ENCODE measurements around the gene PPP1R1A.

PPP1R1A gene, protein sequence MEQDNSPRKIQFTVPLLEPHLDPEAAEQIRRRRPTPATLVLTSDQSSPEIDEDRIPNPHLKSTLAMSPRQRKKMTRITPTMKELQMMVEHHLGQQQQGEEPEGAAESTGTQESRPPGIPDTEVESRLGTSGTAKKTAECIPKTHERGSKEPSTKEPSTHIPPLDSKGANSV

DNA sequence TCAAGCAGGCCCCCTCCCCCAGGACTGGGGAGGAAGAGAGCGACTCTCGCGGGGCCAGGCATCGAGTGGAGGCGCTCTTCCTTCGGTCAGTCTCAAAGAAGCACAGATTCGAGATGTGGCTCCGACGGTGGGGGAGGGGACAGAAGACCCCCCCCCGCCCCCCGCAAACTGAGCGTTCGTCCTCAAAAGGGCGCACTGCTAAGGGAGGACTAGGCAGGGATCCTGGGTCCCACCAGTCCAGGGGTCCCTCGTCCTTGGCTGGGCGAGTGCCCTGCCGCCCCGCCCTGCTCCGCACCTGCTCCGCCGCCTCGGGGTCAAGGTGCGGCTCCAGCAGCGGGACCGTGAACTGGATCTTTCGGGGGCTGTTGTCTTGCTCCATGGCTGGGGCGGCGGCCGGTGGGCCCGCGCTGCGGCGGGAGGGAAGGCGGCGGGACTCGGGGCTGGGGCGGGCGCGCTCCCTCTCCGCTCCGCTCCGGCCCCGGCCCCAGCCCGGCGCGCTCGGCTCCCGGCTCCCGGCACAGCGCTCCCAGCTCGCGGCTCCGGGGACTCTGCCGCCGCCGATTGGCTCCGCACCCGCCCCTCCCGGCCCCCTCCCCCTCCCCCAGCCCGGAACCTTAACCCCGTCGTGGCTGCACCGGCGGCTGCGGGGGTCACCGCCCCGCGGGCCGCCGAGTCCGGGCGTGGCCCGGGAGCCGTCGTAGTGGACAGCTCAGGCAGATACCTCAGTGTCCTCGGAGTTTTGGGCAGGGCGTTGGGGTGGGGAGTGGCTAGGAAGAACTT lies at the start of gene PPP1R1A:
Gene PPP1R1A (minus strand): TSS at position 550 of the 780 bp plus-strand sequence. CDS start 171 bp downstream, at position 379.
- H3K36me3 Mint-ChIP-seq (ENCODE audit: low read depth) = no peaks in the 10 kb centered on the region
- H3K9me3 Mint-ChIP-seq = no peaks in the 10 kb centered on the region
- H3K4me1 Mint-ChIP-seq (ENCODE audit: low read depth) = no peaks in the 10 kb centered on the region
- no peak within 1 kb of the TSS for H3K27ac Mint-ChIP-seq
- peaks cover 54% of the 10 kb centered on the region for H3K27me3 Mint-ChIP-seq
- peak within 1 kb of the TSS; percentile 38 for H3K4me3 Mint-ChIP-seq

- Mint-ChIP-seq H3K4me3 (no peak within 1 kb of the TSS), H3K36me3 (ENCODE audit: low read depth) (no peaks in the 10 kb centered on the region), H3K27ac (no peak within 1 kb of the TSS), H3K4me1 (ENCODE audit: low read depth) (peaks cover 12% of the 10 kb centered on the region), H3K9me3 (no peaks in the 10 kb centered on the region), H3K27me3 (peaks cover 22% of the 10 kb centered on the region)
These were observed 46.3 kb upstream of the PPP1R1A start, which contains the start of gene LACRT for GRCh38 chr12:54634795-54635194. Gene LACRT, minus strand, starts transcription at chr12:54634895. Its CDS starts 54 bp downstream, at chr12:54634841.

GRCh38 chr12:54631988-54632728 lies 43.7 kb upstream of the PPP1R1A start:
- H3K4me3 Mint-ChIP-seq = peak overlapping the region; percentile 24
- peak overlapping the region; percentile 56 for H3K27ac Mint-ChIP-seq
- H3K9me3 Mint-ChIP-seq = peaks cover under 1% of the 10 kb centered on the region
- no peaks in the 10 kb centered on the region for H3K36me3 Mint-ChIP-seq (ENCODE audit: low read depth)
- H3K27me3 Mint-ChIP-seq = peaks cover 39% of the 10 kb centered on the region
- peaks cover 12% of the 10 kb centered on the region for H3K4me1 Mint-ChIP-seq (ENCODE audit: low read depth)

GRCh38 chr12:54631551-54631950 lies 43.1 kb upstream of the PPP1R1A start:
- H3K27me3 Mint-ChIP-seq = peaks cover 45% of the 10 kb centered on the region
- H3K4me3 Mint-ChIP-seq = no peak overlapping the region
- peaks cover 12% of the 10 kb centered on the region for H3K4me1 Mint-ChIP-seq (ENCODE audit: low read depth)
- no peak overlapping the region for H3K27ac Mint-ChIP-seq
- H3K9me3 Mint-ChIP-seq = peaks cover 6% of the 10 kb centered on the region
- H3K36me3 Mint-ChIP-seq (ENCODE audit: low read depth) = no peaks in the 10 kb centered on the region

GRCh38 chr12:54629925-54630324 lies 41.5 kb upstream of the PPP1R1A start:
- Mint-ChIP-seq H3K4me3 (no peak overlapping the region), H3K4me1 (ENCODE audit: low read depth) (peaks cover 12% of the 10 kb centered on the region), H3K27me3 (peaks cover 57% of the 10 kb centered on the region), H3K9me3 (peaks cover 7% of the 10 kb centered on the region), H3K27ac (no peak overlapping the region), H3K36me3 (ENCODE audit: low read depth) (no peaks in the 10 kb centered on the region)

DNA sequence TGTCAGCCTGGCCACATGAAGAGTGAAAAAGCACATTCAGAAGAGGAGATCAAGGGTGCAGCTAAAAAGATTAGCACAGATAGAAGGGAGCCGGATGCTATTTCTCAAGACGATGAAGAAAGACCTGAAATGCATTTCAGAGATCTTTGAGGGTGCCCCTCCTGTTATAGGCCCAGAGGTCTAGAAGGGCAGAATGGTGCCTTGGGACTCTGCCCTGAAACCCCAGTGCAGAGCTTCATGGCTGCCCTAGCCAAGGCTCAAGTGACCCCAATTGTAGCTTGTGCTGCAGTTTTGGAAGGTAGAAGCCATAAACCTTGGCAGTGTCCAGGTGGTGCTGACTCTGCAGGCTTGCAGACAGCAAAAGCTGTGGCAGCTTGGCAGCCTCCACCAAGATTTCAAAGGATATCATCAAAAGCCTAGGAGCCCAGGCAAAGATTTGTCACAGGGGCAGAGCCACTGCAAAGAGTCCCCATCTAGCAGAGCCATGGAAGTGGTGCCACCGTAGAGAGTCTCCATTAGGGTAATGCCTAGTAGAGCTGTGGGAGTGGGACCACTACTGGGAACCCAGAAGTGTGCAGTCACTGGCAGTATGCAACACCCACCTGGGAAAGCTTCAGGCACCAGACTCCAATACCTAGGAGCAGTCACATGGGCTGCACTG lies 39.9 kb upstream of the PPP1R1A start:
- Mint-ChIP-seq H3K36me3 (ENCODE audit: low read depth) (no peaks in the 10 kb centered on the region), H3K4me1 (ENCODE audit: low read depth) (peaks cover 12% of the 10 kb centered on the region), H3K4me3 (no peak overlapping the region), H3K27me3 (peaks cover 68% of the 10 kb centered on the region), H3K27ac (no peak overlapping the region), H3K9me3 (peaks cover 7% of the 10 kb centered on the region)

- peaks cover 7% of the 10 kb centered on the region for H3K9me3 Mint-ChIP-seq
- peaks cover 72% of the 10 kb centered on the region for H3K27me3 Mint-ChIP-seq
- peaks cover 3% of the 10 kb centered on the region for H3K4me1 Mint-ChIP-seq (ENCODE audit: low read depth)
- no peak overlapping the region for H3K4me3 Mint-ChIP-seq
- no peak overlapping the region for H3K27ac Mint-ChIP-seq
- H3K36me3 Mint-ChIP-seq (ENCODE audit: low read depth) = no peaks in the 10 kb centered on the region
These were observed 38.8 kb upstream of the PPP1R1A start for GRCh38 chr12:54627304-54627703.

GRCh38 chr12:54625598-54625997 lies 37.1 kb upstream of the PPP1R1A start:
- Mint-ChIP-seq H3K4me3 (no peak overlapping the region), H3K9me3 (peaks cover 7% of the 10 kb centered on the region), H3K36me3 (ENCODE audit: low read depth) (no peaks in the 10 kb centered on the region), H3K27ac (no peak overlapping the region), H3K27me3 (peaks cover 83% of the 10 kb centered on the region), H3K4me1 (ENCODE audit: low read depth) (no peaks in the 10 kb centered on the region)

DNA sequence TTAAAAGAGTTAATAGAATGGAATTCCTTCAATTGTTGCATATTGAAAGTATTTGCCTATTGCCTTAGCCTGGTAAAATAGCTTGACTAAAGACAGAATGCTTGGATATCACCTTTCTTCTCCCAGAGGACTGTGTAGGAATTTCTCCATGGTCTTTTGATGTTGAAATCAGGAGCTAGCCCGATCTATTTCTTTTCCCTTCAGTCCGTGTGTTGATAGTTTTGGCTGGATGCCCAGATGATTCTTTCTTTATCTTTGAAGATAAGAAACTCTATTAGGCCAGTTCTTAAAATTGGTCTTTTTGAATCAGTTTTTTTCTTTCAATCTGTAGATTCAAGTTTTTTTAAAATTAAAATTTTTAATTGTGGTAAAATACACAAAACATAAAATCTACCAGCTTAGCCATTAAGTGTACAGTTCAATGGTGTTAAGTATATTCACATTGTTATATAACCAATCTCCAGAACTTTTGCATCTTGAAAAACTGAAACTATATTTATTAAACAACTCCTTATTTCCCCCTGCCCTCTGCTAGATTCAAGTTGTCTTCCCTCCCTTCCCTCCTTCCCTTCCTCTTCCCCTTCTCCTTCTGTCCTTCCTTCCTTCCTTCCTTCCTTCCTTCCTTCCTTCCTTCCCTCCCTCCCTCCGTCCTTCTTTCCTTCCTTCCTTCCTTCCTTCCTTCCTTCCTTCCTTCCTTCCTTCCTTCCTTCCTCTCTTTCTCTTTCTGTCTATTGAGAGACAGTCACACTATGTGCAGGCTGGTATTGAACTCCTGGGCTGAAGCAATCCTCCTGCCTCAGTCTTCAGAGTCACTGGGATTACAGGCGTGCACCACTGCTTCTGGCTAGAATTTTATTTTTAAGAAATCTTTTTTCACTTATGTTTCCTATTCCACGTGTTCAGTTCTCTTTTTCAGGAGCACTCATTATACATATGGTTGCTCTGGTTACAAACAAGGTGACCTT lies 36.1 kb upstream of the PPP1R1A start:
- Mint-ChIP-seq H3K36me3 (ENCODE audit: low read depth) (no peaks in the 10 kb centered on the region), H3K4me1 (ENCODE audit: low read depth) (no peaks in the 10 kb centered on the region), H3K27me3 (peaks cover 75% of the 10 kb centered on the region), H3K4me3 (no peak overlapping the region), H3K9me3 (peaks cover 7% of the 10 kb centered on the region), H3K27ac (no peak overlapping the region)

DNA sequence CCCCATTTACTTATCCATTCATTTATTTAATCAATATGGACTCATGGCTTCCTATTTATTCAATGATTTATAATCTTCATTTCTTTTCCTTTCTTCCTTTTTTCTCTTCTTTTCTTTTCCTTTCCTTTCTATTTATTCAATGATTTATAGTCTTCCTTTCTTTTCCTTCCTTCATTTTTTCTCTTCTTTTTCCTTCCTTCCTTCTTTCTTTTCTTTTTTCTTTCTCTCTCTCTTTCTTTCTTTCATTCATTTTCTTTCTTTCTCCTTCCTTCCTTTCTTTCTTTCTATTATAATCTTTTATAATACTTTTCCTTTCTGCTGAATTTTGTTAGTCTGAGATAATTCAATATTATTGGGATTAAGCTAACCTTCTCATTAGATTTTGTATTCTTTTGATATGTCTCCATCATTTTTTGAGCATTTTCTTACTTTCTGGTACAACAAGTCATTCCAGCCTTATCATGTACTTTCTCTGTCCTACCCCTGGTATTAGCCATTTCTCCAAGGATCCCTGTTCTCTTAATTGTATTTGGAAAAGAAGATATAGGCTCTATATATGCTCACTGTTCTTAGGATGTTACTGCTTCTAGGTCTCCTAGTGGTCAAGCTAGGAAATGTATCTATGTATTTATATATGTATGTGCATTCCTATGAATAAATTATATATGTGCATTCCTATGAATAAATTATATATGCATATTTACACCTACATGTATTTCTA lies 34.2 kb upstream of the PPP1R1A start:
- Mint-ChIP-seq H3K4me3 (no peak overlapping the region), H3K27me3 (peaks cover 69% of the 10 kb centered on the region), H3K4me1 (ENCODE audit: low read depth) (no peaks in the 10 kb centered on the region), H3K9me3 (peaks cover 7% of the 10 kb centered on the region), H3K27ac (no peak overlapping the region), H3K36me3 (ENCODE audit: low read depth) (no peaks in the 10 kb centered on the region)

DNA sequence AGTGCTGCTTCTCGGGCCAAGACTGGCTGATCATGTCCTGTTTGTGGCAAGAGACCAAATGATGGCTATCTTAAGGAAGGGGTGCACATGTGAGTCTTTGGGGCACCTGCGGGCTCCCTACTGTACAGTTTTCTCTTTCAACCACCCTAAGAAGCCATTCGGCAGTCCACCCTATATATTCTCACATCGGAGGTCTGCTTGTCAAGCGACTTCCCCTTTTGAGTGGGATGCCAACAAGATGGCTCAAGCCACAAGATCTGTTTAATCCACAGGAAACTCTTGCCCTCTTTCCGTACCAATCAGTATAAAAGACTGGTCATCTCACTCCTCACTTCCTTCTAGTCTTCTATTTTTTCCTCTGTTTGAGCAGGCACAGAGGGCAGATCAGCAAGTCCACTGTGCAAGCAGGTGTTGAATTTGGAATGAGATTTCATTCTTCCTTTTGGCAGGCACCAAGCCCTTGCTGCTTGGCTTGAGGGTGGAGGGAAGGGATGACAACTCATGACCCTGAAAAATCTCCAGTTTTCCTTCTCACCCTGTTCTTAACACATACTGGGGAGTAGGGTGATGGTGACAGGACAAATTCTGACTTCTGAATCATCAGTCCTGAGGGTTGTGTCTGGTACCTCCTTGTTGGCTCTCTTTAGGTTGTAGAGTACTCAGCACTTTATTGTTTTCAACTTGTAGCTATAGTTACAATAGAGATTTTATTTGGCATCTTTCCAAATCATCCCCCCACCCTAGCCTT lies 28.6 kb upstream of the PPP1R1A start:
- Mint-ChIP-seq H3K27ac (no peak overlapping the region), H3K27me3 (peaks cover 44% of the 10 kb centered on the region), H3K4me1 (ENCODE audit: low read depth) (peaks cover 7% of the 10 kb centered on the region), H3K4me3 (no peak overlapping the region), H3K9me3 (no peaks in the 10 kb centered on the region), H3K36me3 (ENCODE audit: low read depth) (no peaks in the 10 kb centered on the region)

GRCh38 chr12:54612225-54612750 lies 23.8 kb upstream of the PPP1R1A start:
- no peak overlapping the region for H3K4me3 Mint-ChIP-seq

More at GRCh38 chr12:54612225-54612750, 23.8 kb upstream of the PPP1R1A start:
- Mint-ChIP-seq H3K27ac (no peak overlapping the region), H3K27me3 (peaks cover 22% of the 10 kb centered on the region), H3K9me3 (no peaks in the 10 kb centered on the region), H3K36me3 (ENCODE audit: low read depth) (no peaks in the 10 kb centered on the region), H3K4me1 (ENCODE audit: low read depth) (peaks cover 7% of the 10 kb centered on the region)
